EH (cell line): ENCODE data around the gene UACA.
A peak's percentile ranks its signal among the peaks of the same experiment; 100 is the strongest.
"Not testable (repeated sequence)": the region's sequence is repeated elsewhere in the genome, so short reads cannot be mapped to it uniquely, and the experiment has no call there.

Source experiments
- DNase-seq: peaks from one replicate; pipeline ENCODE4 v3.0.0-alpha.2; 2015; ENCODE audit warnings: low read depth

UACA gene, protein sequence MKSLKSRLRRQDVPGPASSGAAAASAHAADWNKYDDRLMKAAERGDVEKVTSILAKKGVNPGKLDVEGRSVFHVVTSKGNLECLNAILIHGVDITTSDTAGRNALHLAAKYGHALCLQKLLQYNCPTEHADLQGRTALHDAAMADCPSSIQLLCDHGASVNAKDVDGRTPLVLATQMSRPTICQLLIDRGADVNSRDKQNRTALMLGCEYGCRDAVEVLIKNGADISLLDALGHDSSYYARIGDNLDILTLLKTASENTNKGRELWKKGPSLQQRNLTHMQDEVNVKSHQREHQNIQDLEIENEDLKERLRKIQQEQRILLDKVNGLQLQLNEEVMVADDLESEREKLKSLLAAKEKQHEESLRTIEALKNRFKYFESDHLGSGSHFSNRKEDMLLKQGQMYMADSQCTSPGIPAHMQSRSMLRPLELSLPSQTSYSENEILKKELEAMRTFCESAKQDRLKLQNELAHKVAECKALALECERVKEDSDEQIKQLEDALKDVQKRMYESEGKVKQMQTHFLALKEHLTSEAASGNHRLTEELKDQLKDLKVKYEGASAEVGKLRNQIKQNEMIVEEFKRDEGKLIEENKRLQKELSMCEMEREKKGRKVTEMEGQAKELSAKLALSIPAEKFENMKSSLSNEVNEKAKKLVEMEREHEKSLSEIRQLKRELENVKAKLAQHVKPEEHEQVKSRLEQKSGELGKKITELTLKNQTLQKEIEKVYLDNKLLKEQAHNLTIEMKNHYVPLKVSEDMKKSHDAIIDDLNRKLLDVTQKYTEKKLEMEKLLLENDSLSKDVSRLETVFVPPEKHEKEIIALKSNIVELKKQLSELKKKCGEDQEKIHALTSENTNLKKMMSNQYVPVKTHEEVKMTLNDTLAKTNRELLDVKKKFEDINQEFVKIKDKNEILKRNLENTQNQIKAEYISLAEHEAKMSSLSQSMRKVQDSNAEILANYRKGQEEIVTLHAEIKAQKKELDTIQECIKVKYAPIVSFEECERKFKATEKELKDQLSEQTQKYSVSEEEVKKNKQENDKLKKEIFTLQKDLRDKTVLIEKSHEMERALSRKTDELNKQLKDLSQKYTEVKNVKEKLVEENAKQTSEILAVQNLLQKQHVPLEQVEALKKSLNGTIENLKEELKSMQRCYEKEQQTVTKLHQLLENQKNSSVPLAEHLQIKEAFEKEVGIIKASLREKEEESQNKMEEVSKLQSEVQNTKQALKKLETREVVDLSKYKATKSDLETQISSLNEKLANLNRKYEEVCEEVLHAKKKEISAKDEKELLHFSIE (N-terminal part only)

DNA sequence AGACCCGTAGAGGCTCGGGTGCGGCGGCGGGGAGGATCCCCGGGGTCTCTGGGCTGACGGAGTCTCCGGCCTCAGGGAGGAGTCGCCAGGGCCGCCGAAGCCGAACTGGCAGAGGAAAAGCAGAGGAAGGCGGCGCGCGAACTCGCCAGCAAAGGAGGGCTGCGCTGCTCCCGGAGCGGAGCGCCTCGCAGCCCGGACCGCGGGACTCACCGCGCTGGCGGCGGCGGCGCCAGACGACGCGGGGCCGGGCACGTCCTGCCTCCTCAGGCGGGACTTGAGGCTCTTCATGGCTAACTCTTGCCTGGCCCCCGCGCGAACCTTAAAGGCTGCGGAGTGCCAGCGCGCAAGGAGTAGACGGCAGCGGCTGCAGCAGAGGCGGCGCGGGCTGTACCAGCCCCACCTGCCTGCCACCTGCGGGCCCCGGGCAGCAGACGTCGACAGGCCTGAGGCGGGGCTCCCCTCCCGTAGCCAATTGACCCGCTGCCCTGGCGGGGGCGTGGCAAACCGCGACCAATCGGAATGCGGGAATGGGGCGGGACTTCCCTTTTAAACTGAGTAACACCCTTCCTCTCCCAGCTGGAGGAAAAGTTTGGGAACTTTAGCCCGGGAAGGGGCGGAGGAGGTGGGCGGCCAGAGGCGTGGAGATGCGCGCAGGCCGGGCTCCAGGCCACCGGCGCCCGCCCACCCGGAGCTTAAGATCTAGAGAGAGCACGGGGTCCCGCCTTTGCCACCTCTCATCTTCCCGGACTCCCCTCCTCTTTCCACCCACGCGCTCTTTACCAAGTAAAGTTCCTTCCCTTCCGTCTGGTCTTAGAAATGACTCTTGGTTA, at the start of gene UACA:
Gene UACA, minus strand, starts transcription at position 439 of the 830 bp plus-strand sequence. Its CDS starts 151 bp downstream, at position 288.
- DNase-seq, result peak; percentile 96

DNA sequence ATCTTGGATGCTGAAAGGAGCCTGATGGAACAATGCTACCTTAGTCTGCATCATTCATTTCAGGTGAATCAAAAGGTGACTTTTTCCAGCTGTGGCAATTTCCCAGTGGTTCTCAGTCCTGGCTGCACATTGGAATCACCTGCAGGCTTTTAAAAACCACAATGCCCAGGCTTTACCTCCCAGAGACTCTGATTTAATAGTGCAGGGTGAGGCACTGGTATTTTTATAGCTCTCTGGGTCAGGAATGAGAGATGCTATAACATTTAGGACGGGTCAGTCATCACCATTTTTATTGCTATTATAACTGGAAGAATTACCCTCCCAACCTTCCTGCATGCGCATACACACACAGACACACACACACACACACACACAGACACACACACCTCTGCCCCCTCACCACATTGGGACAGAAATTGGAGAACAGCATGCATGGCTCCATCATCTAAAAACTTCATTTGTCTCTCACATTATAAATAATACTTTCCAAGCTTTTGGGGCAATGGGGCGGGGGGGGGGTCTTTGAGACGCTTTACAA, 49.5 kb upstream of the UACA start:
- no peak for DNase-seq

DNA sequence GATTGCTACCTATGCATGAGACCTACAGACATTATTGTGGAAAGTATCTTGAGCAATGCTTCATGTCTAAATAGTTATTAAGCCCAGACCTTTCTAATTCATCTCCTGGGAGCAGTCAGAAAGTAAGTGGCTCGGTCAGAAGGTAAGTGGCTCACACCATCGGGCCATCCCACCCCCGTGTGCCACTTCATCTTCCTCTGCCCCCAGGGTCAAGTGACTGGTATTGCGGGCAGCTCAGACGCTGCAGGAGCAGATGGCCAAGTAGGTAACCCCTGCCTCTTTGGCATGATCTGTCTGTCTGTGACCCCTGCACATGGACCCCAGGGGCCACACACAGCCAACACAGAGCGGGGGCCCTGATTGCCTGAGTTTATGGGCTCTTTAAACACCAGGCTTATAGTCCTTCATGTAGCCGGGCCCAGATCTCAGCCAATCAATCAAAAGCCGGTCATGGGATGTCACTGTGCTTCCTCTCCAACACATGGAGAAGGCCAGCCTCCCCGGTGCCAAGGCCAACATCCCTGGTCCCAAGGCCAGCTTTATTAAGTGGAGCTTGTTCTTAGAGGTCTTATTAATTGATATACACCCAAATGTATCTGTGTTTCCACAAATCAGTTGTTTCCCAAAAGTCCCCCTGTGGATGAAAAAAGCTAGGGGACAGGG, 47.7 kb upstream of the UACA start:
- DNase-seq, result no peak

DNA sequence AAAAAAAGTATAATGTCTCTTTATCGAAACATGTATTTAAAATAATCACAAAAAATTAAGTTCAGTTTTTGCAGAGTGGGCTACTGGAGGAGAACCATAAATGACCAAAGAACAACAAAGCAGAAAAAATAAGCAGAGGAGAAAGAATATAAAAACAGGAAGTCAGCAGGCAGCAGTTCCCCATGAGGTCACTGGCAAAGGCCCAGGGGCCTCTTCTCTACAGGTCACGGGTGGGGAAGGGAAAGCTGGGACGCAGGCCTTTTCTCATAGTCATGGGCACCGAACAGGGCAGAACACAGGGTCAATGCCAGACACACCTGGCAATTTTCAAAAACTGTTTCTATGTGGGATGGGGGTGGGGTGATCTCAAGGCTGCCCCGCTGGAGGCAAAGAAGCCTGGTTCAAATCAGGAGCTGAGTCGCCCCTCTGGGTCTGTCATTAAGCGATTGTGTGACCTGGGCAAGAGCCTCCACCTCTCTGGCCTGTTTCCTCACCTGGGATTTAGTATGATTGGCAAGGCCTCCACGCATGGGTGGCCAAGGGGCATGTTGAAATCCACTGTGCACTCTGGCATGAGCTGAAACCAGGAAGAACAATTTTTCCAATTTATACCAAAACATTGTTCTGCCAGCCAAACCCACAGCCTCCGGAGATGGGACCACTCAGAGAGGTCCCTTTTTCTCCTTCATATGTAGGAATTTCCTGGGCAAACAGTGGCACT, 43.8 kb upstream of the UACA start:
- DNase-seq, result peak; percentile 46

DNA sequence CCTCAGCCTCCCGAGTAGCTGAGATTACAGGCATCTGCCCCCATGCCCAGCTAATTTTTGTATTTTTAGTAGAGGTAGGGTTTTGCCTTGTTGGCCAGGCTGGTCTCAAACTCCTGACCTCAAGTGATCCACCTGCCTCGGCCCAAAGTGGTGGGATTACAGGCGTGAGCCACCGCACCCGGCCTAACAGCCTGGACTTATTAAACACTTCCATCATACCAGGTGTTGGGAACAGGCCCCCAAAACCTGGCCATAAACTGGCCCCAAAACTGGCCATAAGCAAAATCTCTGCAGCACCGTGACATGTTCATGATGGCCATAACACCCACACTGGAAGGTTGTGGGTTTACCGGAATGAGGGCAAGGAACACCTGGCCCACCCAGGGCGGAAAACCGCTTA, 41.0 kb upstream of the UACA start:
- not testable (repeated sequence) for DNase-seq

DNA sequence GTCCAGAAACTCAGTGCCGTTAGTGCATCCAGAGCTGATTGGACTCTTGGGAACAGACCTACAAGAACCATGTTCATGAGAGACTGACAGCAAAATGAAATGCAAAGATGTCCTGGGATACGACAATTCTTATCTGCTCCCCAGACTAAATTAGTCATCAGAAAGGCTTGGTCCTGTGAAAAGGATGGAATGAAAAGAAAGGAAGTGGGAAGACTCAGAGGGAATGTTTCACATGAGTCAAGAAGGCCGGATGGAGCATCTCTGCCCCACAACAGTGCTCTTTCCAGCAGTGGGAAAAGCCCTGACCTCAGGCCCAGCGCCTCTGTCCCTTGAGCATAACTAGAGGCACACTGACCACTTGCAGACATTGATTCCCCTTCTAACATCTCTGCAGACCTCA, 39.3 kb upstream of the UACA start:
- peak; percentile 96 for DNase-seq

DNA sequence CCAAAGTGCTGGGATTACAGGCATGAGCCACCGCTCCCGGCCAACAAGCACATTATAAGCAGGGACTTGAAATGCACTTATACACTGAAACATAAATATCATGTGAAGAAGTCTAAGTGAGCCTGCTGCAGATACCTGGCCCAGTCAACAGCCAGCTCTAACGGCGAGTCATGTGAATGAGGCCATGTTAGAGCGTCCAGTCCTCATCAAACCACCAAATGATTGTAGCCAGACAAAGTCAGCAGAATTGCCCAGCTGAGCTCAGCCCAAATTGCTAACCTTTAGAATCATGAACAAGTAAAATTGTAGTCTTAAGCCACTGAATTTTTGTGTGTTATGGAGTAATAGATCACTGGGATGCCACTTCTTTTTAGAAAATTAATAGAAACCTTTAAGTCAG, 37.8 kb upstream of the UACA start:
- DNase-seq, result no peak

DNA sequence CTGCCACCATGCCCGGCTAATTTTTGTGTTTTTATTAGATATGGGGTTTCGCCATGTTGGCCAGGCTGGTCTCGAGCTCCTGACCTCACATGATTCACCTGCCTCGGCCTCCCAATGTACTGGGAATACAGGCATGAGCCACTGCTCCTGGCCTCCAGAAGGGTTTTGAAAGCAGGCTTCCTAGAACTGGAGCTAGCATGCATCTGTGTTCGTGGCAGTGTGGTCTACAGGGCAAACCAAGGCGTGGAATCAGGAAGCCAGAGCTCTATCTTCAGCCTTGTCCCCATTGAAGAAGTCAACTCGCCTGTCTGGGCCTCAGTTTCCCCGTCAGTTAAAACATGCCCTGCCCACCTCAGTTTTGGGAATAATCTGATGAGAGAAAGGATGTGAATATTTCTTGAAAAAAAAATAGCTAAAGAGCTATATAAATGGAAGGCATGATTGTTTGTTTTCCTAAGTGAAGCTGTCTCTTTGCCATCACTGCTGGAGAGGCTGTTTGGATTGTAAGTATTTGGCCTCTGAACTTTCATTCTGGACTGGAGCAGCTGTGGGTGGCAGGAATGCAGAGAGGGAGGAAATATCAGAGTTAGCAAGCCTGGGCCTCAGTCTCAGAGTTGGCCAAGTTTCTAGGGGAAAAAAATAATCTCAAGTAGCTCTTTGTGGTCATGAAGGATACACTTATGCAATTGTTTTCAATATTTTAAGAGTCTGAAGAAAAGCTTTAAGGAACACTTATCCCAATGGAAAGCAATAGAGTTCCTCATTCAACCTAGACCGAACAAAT, 36.5 kb upstream of the UACA start:
- peak; percentile 99 for DNase-seq

DNA sequence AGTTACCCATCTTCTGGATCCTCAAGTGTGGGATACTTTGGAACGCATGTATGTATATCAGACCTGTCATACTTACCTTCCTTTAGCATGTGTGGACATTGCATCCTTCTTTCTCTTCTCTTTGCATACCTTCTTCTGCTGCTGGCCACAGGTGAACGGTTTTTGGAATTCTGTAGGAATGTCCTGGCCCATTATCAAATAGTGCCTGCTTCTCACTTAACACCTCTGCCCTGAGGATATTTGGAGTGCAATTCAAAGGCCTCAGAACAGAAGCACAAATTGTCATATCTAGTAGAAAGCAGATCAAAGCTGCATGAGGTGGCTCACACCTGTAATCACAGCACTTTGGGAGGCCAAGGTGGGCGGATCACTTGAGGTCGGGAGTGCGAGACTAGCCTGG, 34.1 kb upstream of the UACA start:
- DNase-seq, result no peak

DNA sequence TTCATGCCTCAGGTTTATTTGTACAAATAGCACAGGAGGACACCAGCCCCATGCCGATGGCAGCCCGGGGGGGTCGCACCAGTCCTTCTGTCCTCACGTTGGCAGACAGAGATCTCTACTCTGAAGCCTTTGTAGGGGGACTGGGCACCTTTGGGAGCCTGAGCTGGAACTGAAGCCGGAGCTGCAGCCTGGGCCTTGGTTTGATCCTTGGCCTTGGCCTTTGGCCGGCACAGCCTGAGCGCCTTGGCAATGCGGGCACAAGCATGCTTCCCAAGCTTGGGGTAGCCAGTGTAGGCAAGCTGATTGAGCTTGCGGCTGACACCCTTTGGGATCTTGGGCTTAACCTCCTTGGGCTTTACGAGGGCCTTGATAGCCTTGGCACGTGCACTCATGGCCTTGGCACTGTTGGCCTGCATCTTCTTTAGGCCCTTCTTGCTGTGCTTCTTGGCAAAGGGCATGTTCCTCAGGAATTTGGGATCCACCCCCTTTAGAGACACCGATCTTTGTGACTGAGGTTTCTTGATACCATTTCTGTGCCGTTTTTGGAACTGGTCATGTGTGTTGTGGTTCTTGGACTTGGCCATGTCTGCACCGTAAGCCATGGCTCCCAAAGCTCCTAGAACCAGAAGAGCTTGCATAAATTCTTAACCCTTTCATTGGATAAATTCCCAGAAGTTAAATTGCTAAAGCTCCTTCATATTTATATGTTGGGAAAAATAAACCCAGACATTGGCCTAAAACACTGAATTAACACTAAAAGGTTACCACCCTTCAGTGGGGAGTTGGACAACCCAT, 33.4 kb upstream of the UACA start:
- no peak for DNase-seq

DNA sequence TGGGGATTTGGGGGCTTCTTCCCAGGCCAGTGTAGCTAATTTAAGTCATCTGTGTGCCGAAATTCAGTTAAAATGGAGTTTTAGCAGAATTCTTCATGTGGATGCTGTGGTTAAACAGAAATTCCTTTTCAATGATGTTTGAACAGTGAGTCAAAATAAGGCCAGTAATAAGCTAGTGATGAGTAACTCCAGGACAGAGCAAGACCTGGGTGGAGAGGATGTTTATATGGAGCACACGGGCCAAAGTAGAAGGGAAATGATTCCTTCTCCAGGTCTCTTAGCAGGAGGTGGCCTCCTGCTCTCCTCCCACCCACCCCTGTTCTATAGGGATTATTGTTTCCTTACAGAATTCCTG, 31.9 kb upstream of the UACA start:
- peak; percentile 97 for DNase-seq

DNA sequence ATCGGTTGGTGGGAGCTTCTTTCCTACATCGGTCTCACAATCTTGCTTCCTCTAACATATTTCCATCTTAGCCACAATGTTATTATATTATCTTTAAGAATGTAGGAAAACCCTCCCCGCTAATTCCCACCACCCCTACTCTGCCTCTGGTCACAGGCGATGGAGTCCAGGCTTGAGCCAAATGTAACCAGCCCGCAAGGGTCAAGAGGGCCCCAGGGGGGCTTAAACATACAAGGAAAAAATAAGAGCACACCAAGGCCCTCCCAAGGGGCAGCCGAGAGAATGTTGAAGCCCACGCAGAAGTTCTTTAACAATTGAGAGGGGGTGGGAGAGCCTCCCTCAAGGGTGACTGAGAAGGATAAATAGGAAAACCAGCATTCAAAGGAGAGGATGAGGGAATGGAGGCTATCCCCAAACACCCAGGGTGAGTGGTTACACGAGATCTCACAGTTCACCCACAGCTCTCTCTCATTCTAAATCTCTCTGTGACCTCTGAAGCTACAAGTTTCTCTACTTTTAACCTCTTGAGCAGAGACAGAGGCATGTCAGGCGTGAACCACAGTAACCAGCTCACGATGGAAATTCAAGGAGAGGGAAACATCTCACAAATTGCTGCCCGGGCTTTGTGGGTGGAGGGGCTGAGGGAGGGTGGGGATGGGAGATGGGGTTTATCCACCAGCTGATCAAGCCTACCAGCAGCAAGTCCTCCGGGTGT, 31.4 kb upstream of the UACA start:
- DNase-seq, result peak; percentile 51

DNA sequence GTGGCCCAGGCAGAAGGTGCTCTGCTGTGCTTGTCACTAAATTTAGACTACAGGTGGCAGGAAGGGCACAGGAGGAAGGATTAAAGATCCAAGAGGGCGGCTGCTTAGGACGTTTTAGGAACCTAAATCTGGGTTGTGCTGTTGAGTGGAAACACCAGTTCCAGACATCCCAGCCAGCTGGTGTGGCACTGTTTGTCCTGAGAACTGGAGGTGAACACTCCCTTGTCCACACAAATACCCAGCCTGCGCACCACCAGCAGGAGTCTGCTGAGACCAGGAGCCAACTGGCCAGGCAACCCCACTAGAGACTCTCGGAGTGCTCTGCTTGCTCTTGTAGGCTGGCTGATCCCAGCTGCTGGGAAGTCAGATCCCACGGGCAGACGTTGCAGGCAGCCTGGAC, 30.3 kb upstream of the UACA start:
- no peak for DNase-seq

DNA sequence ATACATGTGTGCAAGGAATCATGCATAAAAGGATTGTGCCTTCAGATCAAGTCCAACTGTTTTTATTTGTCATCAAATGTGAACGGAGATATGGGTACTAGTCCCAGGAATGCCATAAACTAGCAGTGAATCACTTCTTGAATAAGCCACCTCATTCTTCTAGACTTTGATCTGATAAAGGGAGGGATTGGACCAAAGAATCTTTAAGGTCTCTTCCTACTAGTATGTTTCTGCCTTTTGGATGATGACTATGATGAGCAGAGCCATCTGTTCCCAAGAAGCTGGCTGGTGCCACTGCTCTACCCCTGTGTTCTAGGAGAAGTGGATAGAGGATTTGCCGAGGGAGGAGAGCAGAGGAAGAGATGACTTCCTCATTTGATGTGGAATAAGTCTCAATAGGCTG, 28.8 kb upstream of the UACA start:
- DNase-seq, result peak; percentile 93

DNA sequence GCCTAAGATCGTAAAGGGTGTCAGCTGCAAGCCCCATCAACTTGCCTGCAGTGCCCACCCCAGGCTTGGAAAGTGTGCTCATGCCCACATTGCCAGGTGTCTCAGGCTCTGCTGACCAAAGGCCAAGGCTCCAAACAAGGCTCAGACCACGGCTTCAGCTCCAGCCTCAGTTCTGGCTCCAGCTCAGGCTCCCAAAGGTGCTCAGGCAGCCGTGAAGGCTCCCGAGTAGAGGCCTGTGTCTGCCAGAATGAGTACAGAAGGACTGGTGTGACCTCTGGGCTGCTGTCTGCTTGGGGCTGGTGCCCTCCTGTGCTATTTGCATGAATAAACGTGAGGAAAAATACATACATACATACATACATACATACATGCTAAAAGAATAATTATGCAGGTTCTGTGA, 27.9 kb upstream of the UACA start:
- DNase-seq, result no peak

DNA sequence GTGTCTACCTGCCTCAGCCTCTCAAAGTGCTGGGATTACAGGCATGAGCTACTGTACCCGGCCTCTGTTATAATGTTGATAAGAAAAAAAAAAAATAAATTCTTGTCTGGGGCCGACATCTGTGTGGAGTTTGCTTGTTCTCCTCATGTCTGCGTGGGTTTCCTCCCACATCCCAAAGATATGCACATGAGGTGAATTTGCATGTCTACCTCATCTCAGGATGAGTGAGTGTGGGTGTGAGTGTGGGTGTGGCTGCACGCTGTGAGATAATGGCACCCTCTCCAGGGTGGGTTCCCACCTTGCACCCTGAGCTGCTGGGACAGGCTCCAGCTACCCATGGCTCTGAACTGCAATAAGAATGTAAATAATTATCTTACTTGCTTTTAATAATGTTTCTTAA, 25.9 kb upstream of the UACA start:
- DNase-seq, result peak; percentile 19
